ENCODE data around the gene ST6GALNAC4.
A peak's percentile ranks its signal among the peaks of the same experiment; 100 is the strongest.

ST6GALNAC4 gene

DNA sequence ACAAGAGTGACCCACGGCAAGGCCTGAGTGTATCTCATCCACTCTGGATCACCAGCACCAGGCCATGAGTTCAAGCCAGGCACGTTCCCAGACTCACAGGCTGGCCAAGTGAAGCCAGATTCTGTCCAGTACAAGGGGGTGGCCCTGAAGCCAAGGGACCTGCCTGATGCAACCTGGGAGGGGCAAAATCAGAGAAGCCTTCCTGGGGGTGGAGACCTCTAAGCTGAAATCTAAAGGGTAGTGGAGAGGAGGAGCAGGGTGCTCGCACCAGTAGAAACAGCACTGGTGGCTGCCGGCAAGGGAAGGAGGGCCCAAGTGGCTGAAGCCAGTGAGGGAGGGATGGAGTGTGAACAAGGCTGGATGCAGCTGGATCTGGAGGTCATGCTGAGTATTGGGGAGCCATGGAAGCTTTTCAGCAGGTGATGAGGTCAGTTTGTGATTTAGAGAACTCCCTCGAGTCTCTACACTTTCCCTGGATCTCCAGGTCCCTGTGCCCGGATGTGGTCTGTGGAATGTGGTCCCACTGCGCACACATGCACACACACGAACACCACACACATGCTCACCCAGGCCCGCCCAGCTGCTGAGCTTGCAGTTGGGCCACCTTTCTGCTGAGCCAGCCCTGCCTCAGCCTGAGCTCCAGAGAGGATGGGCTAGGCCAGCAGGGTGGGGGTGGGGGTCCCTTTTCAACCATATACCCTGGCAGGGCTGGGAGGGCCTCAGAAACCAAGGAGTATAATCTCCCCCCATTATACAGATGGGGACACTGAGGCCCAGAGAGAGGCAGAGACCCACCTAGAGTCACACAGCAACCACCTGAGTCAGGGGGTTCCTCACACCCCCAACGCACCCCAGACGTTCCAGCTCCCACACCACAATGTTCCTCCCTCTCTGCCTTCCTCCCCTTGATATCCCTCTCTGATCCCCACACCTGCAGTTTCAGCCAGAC is 12.1 kb upstream of the ST6GALNAC4 start:
- no peak for DNase-seq

DNA sequence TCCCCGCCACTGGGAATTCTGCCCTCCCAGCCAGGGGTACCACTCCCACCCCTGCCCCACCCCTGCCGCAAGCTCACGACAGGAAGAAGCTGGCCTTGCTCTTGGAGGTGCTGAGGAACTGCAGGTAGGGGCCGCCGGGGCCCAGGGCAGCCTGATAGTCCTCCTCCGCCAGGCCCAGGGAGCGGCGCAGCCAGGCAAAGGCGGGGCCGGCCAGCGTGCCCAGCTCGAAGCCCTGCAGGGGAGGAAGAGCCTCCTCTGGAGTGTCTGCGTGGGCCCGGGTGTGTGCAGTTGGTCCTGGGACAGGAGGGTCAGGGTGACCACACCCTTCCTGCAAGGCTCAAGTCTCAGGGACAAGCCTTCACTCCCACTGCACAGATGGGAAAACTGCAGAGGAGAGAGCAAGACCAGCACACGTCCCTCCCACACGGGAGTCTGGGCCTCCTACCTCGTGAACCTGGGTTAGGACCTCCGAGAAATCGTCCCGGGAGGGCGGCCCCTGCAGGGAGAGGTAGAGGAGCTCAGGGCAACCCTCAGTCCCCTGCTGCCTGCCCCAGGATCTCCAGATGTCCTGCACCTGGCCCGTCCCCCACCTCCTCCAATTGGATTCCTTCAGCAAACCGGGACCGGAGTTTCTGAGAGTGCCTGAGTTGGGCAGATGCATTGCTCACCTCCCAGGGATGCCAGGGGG is 11.3 kb upstream of the ST6GALNAC4 start:
- DNase-seq = no peak

GRCh38 chr9:127927201-127927987 is 10.6 kb upstream of the ST6GALNAC4 start:
- no peak for DNase-seq

- no peak for DNase-seq
Observed at GRCh38 chr9:127926906-127927200, 10.0 kb upstream of the ST6GALNAC4 start.

DNA sequence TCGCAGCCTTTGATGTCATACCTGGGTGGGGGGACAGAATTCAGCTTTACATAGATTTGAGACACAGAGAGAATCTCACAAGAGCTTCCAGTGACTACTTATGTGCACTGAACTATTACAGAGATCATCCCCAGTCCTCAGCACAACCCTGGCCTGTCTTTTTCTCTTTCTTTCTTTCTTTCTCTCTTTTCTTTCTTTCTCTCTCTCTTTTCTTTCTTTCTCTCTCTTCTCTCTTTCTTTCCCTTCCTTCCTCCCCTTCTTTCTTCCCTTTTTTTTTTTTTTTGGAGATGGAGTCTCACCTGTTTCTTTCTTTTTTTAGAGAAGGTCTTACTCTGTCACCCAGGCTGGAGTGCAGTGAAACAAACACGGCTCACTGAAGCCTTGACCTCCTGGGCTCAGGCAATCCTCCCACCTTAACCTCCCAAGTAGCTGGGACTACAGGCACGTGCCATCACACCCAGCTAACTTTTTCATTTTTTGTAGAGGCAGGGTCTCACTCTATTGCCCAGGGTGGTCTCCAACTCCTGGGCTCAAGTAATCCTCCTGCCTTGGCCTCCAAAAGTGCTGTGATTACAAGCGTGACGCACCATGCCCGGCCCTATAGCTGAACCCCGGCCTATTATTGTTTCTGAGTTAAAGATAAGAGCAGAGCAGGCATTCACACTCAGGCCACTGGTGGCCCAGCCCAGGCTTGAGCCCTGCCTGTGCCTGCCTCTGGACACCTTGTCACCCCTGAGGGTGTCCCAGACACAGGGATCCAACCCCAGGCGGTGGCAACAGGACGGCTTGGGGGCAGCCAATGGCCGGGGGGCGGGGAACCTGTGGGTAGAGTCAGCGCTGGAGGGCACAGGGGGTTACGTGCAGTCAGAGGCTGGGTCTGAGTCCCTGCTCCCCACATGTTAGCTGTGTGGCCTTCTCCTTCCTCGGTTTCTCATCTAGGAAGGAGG is 9.4 kb upstream of the ST6GALNAC4 start:
- no peak for DNase-seq

DNA sequence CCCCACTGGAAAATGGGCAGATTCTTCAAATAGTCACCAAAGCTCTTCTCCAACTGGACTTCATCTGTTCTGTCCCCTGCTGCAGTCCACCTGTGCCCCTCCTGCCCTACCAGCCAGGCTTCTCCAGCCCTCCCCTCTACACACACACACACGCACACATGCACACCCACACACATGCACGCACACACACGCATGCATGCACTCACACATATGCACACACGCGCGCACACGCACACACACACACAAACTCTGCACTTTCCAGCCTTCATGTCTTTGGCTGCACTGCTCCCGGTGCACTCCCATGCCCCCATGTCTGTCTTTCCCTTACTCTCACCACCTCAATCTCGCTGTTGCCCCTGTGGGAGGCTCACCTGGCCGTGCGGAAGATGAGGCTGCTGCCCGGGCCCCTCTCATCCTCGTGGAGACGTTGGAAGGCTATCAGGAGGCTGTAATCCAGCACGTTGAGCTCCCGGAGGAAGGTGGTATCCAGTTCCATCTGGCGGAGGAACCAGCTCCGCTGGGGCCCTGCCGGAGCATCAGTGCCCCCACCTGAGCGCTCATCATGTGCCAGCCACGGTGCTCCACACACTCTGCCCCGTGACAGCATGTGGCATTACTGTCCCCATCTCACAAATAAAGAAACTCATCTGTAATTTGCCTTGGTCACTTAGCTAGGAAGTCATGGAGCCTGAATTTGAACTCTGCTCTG is 8.0 kb upstream of the ST6GALNAC4 start:
- DNase-seq = no peak

DNA sequence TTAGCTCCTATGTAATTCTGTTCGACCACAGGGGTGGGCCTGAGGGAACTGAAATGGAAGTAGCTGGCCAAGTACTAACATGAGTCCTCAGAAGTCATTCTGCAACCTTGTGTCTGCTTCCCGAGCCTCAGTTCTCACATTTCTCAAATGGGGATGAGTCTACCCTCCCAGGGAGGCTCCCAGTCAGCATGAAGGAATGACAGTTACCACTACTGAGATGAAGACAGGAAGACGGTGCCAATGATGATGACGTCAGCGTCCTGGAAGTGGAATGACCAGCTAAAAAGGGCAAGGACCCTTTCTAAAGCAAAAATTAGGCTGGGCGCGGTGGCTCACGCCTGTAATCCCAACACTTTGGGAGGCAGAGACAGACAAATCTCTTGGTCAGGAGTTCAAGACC is 6.9 kb upstream of the ST6GALNAC4 start:
- no peak for DNase-seq

DNA sequence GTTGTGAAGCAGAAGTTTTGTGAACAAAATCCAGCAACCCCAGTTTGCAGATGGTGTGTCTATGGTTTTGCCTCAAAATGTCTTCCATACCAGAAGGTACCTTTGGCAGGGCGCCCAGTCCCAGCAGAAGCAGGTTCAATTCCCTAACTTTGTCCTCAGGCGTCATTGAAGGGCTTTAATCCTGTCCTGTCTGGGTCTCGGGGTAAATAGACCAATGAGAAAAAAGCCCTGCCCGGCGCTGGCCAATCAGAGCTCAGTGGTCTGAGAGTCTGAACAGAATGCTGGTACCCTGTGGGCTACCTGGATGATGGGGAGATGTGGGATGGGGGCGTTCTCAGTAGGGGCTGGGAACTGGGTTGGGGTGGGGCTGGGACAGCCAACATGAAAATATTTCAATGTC is 6.2 kb upstream of the ST6GALNAC4 start:
- peak; percentile 36 for DNase-seq

GRCh38 chr9:127921557-127922120 is 4.8 kb upstream of the ST6GALNAC4 start:
- DNase-seq = no peak

DNA sequence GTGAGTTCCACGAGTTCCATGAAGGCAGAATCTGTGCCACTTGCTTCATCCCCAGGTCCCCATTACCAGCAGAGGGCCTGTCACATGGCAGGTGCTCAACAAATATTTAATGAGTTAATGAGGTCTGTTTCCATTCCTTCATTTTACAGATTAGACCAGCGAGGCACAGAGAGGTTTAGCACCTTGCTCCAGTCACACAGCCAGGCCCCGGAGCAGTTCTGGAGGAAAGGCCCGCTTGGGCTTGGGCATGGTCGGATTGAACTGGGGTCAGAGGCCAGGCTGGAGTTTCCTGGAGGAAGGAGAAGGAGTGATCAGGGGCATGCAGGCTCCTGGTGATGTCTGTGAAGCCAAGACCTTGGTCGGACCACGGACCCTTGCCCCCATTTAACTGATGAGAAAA is 4.0 kb upstream of the ST6GALNAC4 start:
- no peak for DNase-seq

DNA sequence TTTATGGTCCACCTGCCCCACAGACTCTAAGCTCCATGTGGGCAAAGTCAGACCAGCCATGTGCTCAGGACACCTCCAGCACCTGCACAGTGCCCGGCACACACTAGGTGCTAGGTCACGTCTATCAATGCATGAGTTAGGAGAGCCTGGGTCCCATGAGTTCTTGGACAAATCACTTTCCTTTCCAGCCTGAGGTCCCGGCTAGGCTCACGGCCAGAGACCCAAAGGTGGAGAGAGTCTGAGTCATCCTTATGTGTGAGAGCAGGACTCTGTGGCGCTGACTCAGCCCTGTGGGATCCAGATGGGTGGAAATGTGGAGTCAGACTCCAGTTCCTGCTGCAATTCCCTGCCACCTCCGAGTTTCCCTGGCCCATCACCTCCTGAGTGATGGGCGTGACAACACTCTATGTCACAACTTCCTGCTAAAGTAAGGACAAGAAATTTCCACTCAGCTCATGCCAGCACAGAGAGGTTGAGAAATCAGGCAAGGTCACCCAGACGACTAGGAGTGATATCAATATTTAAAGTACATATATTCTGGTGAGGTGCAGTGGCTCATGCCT is 2.5 kb upstream of the ST6GALNAC4 start:
- DNase-seq = no peak

- DNase-seq = no peak
Observed at GRCh38 chr9:127918183-127919107, 1.6 kb upstream of the ST6GALNAC4 start.

DNA sequence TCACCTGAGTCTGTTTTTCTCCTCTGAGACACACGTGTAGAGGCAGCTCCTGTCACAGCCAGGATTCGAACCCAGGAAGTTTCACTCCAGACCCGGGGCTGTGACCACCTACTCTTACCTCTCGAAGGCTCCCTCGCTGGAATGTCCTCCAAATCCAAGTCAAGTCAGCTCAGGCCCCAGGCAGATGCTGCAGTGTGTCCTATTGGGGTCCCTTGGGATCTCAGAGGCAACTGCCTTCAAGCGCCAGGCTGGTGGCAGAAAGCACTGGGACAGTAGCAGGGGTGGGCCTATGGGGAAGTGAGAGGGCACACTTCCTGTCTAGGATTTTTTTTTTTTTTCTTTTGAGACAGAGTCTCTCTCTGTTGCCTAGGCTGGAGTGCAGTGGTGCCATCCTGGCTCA is 762 bp upstream of the ST6GALNAC4 start:
- DNase-seq = no peak

GRCh38 chr9:127915801-127916719 is 781 bp downstream of the ST6GALNAC4 start:
- no peak for DNase-seq

GRCh38 chr9:127915325-127915752 is 1.5 kb downstream of the ST6GALNAC4 start:
- DNase-seq = no peak

- no peak for DNase-seq
Observed at GRCh38 chr9:127913682-127914081, 3.2 kb downstream of the ST6GALNAC4 start.

DNA sequence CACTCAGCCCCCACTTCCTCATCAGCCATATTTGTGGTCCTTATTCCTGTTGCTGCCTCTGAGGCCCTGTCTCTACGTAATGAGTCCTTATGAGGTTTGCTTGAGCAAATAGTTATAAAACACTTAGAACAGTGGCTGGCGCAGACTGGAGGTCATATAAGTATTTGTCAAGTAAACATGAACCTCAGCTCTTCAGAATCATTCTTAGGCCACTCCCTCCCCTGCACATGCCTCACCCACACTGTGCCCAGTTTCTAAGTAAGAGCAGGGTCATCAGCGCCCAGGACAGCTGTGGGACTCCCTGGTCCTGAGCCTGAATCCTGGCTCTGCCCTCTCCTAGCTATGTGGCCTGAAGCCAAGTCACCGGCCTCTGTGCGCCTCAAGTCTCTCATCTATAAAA is 4.0 kb downstream of the ST6GALNAC4 start:
- no peak for DNase-seq

- no peak for DNase-seq
Observed at GRCh38 chr9:127912296-127912695, 4.5 kb downstream of the ST6GALNAC4 start.

Measured in NCI-H1694 (cell line).